ENCODE results near the gene VWA7.

VWA7 gene

DNA sequence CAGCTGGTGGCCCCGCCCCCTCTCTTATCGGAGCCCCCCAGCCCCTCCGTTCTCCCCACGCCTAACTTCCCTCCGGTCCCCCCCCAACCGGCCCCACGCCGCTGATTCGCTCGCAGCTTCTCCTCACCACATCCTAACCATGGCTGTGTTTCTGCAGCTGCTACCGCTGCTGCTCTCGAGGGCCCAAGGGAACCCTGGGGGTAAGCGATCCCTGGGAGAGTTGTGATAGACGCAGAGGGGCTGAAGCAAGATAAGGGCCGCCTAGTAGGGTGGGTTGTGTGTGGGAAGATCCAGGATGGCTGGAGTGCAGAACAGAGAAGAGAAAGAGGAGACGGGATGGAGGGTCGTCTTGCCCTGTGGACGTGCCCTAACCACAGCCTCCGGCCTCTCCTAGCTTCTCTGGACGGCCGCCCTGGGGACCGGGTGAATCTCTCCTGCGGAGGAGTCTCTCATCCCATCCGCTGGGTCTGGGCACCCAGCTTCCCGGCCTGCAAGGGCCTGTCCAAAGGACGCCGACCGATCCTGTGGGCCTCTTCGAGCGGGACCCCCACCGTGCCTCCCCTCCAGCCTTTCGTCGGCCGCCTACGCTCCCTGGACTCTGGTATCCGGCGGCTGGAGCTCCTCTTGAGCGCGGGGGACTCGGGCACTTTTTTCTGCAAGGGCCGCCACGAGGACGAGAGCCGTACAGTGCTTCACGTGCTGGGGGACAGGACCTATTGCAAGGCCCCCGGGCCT, 53.7 kb downstream of the VWA7 start, which contains the start of gene MPIG6B:
TSS of gene MPIG6B (plus strand) at position 129 of the 735 bp plus-strand sequence. CDS start at position 140, 11 bp downstream.
- TF ChIP-seq GATA2 (IDR thresholded peaks at IDR 0.05; ENCODE audit: low read depth, low read length) (no peak), GATA3 (IDR thresholded peaks at IDR 0.05; ENCODE audit: low read depth, low read length) (no peak)

DNA sequence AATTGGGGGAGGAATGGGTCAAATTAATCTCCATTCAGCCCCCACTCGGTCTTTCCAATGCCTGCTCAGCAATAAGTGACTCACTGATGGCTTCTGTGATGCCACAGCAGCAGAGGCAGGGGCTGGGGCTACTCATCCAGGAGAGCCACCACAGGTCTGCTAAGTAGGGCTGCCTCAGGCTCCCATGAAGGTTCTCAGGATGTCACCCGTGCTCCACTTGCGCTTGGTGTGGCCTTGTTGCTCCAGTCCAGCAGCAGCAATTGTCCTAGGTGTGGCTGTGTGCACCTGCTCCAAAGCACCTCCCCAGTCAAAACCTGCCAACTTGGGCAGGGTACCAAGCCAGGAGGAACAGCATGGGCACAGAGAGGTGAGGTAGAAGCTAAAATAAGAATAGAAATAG, 55.0 kb downstream of the VWA7 start:
- TF ChIP-seq GATA3 (IDR thresholded peaks at IDR 0.05; ENCODE audit: low read depth, low read length), result no peak
- TF ChIP-seq GATA2 (IDR thresholded peaks at IDR 0.05; ENCODE audit: low read depth, low read length), result no peak

DNA sequence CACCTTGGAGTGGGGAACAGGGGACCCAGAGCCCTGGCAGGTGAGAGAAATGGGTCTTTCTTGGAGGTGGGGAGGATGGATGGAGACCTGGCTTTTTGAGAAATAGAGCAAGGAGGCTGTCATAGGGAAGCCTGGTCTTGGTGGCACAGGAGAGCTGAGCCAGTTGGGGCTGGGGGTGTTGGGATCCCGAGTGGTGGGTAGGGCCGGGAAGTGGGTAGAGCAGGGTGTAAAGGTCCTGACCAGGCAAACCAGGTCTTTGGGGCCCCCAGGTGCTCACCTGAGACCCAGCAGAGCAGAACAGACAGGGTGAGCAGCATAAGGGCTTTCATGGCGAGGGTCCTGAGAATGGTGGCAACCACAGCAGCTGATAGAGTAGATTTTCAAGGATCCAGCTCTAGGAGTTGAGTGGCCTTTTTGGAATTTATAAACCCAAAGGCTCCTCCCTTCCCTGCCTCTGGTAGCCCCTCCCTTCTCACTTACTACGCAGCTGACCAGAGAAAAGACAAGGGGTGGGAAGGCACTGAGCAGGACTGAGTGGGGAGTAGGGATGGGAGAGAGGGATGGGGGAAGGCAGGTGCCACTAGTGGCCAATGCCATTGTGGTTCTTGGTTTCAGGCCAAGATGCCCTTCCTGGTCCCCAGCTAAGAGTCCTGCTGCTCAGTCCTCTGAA, 55.6 kb downstream of the VWA7 start, which contains the start of gene LY6G6C:
TSS of gene LY6G6C (minus strand) at position 396 of the 670 bp plus-strand sequence. CDS start at position 329, 67 bp downstream.
- no peak for TF ChIP-seq GATA2 (IDR thresholded peaks at IDR 0.05; ENCODE audit: low read depth, low read length)
- TF ChIP-seq GATA3 (IDR thresholded peaks at IDR 0.05; ENCODE audit: low read depth, low read length), result no peak

DNA sequence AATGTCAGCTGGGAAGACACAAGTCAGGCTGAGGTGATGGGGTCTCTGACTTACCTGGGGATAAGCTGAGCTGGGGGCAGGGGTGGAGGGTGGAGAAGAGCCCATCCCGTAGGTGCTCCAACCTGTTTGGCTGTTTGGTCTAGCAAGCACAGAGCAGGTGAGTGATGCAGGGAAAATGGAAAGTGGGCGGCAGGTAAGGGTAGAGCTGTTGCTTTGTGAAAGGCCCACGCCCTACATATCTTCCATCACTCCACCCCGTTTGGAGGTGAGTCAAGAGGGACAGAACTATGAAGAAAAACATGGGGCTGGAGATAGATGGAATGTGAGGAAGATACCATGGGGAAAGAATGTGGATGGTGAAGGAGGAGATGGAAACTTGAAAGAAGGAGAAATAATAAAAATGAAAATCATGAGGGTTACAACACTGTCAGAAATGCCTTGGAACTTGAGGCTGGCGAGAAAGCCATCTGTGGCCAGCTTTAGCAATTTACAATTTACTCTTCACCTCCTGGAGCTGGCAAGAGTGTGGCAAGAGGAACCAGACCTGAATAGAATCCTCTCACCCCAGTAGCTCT, 56.8 kb downstream of the VWA7 start:
- no peak for TF ChIP-seq GATA3 (IDR thresholded peaks at IDR 0.05; ENCODE audit: low read depth, low read length)
- no peak for TF ChIP-seq GATA2 (IDR thresholded peaks at IDR 0.05; ENCODE audit: low read depth, low read length)

DNA sequence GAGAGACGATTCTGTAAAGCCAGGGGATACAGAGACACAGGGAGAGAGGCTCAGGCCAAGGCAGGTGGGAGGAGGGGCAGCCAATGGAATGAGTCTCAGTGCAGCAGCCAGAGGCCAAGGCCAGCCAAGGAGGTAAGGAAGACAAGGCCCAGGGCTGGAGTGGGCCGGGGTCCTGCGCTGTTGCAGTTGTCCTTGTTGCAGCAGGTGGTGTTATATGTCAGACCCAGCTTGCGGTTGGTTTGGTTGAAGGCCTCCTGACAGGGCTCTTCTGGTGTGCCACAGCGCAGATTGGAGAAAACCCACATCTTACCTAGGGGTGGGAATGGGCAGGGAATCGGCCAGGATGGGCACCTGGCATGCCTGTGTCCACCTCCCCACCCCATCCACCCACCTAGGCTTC, 58.1 kb downstream of the VWA7 start:
- no peak for TF ChIP-seq GATA3 (IDR thresholded peaks at IDR 0.05; ENCODE audit: low read depth, low read length)
- TF ChIP-seq GATA2 (IDR thresholded peaks at IDR 0.05; ENCODE audit: low read depth, low read length), result no peak

DNA sequence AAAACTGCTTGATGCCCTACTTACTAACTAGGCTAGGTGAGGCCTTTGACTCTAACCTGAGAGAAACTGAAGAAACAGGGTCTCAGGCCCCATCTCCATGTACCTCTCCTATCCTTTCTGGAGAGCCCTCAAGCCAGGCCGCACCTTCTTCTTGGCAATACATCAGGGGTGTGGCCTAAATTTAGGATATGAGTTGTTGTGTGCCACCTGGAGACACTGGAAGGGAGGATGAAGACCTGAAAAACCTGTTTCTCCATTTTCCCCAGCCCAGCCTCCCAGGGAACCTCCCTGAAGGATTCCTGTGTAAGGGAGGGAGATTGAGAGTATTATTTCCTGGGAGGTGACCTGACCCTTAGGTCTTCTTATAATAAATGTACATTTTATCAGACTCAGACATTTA, 58.9 kb downstream of the VWA7 start:
- TF ChIP-seq GATA3 (IDR thresholded peaks at IDR 0.05; ENCODE audit: low read depth, low read length), result no peak

DNA sequence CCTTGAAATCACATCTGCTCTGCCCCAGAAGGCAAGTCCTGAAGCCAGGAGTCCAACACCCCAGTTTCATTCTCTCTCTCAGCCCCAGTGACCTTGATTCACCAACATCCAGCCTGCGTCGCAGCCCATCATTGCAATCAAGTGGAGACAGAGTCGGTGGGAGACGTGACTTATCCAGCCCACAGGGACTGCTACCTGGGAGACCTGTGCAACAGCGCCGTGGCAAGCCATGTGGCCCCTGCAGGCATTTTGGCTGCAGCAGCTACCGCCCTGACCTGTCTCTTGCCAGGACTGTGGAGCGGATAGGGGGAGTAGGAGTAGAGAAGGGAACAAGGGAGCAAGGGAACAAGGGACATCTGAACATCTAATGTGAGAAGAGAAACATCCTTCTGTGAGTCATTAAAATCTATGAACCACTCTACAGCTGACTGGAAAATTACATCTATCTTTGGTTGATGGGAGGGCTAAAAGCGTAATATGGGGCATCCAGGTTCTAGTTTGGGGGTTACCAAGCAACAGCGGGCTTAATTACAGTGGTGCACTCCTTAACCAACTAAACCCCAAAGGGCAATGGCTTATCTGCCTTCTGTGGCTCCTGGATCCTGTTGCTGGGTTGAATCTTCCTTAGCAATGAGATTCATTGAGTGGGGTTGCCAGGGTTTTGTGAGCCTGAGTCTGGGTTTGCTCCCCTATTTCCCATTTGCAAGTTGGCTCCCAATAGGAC, 59.5 kb downstream of the VWA7 start:
- no peak for TF ChIP-seq GATA2 (IDR thresholded peaks at IDR 0.05; ENCODE audit: low read depth, low read length)
- no peak for TF ChIP-seq GATA3 (IDR thresholded peaks at IDR 0.05; ENCODE audit: low read depth, low read length)

All from SH-SY5Y (cell line).